Measurements from ENCODE around the gene GPRIN3.
"Not testable (repeated sequence)": the region's sequence is repeated elsewhere in the genome, so short reads cannot be mapped to it uniquely, and the experiment has no call there.

The GPRIN3 gene

GRCh38 chr4:89214308-89214707, 93.3 kb downstream of the GPRIN3 start:
- Histone ChIP-seq H4K20me1 (no peaks in the 10 kb centered on the region), H3K9ac (no peak overlapping the region), H3K4me1 (no peaks in the 10 kb centered on the region), H3K4me2 (no peak overlapping the region), H3K27ac (no peak overlapping the region), H3K27me3 (no peaks in the 10 kb centered on the region), H3K36me3 (no peaks in the 10 kb centered on the region), H3K4me3 (no peak overlapping the region), H3K9me3 (no peaks in the 10 kb centered on the region)
- TF ChIP-seq Cebpa-rat (IDR thresholded peaks at IDR 0.05): no peak

GRCh38 chr4:89213382-89213701, 94.3 kb downstream of the GPRIN3 start:
- H3K9me3 ChIP-seq: no peaks in the 10 kb centered on the region
- TF ChIP-seq Cebpa-rat (IDR thresholded peaks at IDR 0.05): no peak
- H3K4me1 ChIP-seq: no peaks in the 10 kb centered on the region
- H3K4me2 ChIP-seq: no peak overlapping the region
- no peak overlapping the region for H3K9ac ChIP-seq
- H4K20me1 ChIP-seq: no peaks in the 10 kb centered on the region
- no peaks in the 10 kb centered on the region for H3K36me3 ChIP-seq
- H3K27ac ChIP-seq: no peak overlapping the region
- no peak overlapping the region for H3K4me3 ChIP-seq
- no peaks in the 10 kb centered on the region for H3K27me3 ChIP-seq

- no peaks in the 10 kb centered on the region for H3K4me1 ChIP-seq
- no peak overlapping the region for H3K27ac ChIP-seq
- H3K4me3 ChIP-seq: no peak overlapping the region
- no peak overlapping the region for H3K4me2 ChIP-seq
- TF ChIP-seq Cebpa-rat (IDR thresholded peaks at IDR 0.05): no peak
- H3K27me3 ChIP-seq: no peaks in the 10 kb centered on the region
- H3K9me3 ChIP-seq: no peaks in the 10 kb centered on the region
- no peak overlapping the region for H3K9ac ChIP-seq
- H3K36me3 ChIP-seq: no peaks in the 10 kb centered on the region
- no peaks in the 10 kb centered on the region for H4K20me1 ChIP-seq
Measured at GRCh38 chr4:89212666-89213381, 94.8 kb downstream of the GPRIN3 start.

DNA sequence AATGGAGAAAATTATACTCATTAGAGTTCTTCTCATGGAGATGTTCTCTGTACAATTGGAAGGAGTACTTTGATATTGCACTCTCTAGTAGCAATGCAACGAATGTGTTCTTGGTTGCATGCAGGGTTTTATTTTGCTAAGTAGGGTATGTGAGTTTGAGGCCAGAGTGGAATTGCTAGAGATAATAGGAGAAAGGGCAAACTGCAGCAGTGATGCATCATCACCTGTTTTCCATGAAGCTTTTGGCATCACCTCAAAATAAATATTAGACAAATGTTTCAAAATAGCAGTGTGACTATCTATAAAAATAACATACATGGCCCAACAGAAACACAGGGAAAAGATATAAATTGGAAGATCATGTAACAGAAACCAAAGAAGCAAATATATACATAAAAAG, 103.0 kb downstream of the GPRIN3 start:
- no peak overlapping the region for H3K4me2 ChIP-seq
- no peak overlapping the region for H3K9ac ChIP-seq
- no peak overlapping the region for H3K27ac ChIP-seq
- H3K4me1 ChIP-seq: no peaks in the 10 kb centered on the region
- H3K4me3 ChIP-seq: no peak overlapping the region
- H3K9me3 ChIP-seq: no peaks in the 10 kb centered on the region
- no peak for TF ChIP-seq Cebpa-rat (IDR thresholded peaks at IDR 0.05)
- no peaks in the 10 kb centered on the region for H4K20me1 ChIP-seq
- no peaks in the 10 kb centered on the region for H3K36me3 ChIP-seq
- no peaks in the 10 kb centered on the region for H3K27me3 ChIP-seq

- Histone ChIP-seq H3K27ac (no peak overlapping the region), H3K4me1 (no peaks in the 10 kb centered on the region), H4K20me1 (no peaks in the 10 kb centered on the region), H3K9me3 (no peaks in the 10 kb centered on the region), H3K4me2 (no peak overlapping the region), H3K9ac (no peak overlapping the region), H3K27me3 (no peaks in the 10 kb centered on the region), H3K4me3 (no peak overlapping the region), H3K36me3 (no peaks in the 10 kb centered on the region)
- TF ChIP-seq Cebpa-rat (IDR thresholded peaks at IDR 0.05): no peak
Measured at GRCh38 chr4:89203902-89204301, 103.7 kb downstream of the GPRIN3 start.

- not testable (repeated sequence) for H3K9ac ChIP-seq, H3K27me3 ChIP-seq, H3K36me3 ChIP-seq, H3K4me3 ChIP-seq, H4K20me1 ChIP-seq, H3K9me3 ChIP-seq, H3K4me2 ChIP-seq, H3K27ac ChIP-seq, H3K4me1 ChIP-seq
Measured at GRCh38 chr4:89199394-89199793, 108.2 kb downstream of the GPRIN3 start.

GRCh38 chr4:89197920-89198319, 109.7 kb downstream of the GPRIN3 start:
- no peak overlapping the region for H3K4me2 ChIP-seq
- TF ChIP-seq Cebpa-rat (IDR thresholded peaks at IDR 0.05): no peak
- no peaks in the 10 kb centered on the region for H4K20me1 ChIP-seq
- no peaks in the 10 kb centered on the region for H3K9me3 ChIP-seq
- H3K27me3 ChIP-seq: no peaks in the 10 kb centered on the region
- no peaks in the 10 kb centered on the region for H3K4me1 ChIP-seq
- no peak overlapping the region for H3K4me3 ChIP-seq
- no peak overlapping the region for H3K9ac ChIP-seq
- H3K36me3 ChIP-seq: no peaks in the 10 kb centered on the region
- no peak overlapping the region for H3K27ac ChIP-seq

GRCh38 chr4:89196745-89197144, 110.9 kb downstream of the GPRIN3 start:
- no peaks in the 10 kb centered on the region for H3K36me3 ChIP-seq
- no peak overlapping the region for H3K4me2 ChIP-seq
- no peak for TF ChIP-seq Cebpa-rat (IDR thresholded peaks at IDR 0.05)
- no peaks in the 10 kb centered on the region for H4K20me1 ChIP-seq
- no peaks in the 10 kb centered on the region for H3K27me3 ChIP-seq
- no peak overlapping the region for H3K27ac ChIP-seq
- no peak overlapping the region for H3K9ac ChIP-seq
- H3K4me3 ChIP-seq: no peak overlapping the region
- H3K4me1 ChIP-seq: no peaks in the 10 kb centered on the region
- H3K9me3 ChIP-seq: no peaks in the 10 kb centered on the region

DNA sequence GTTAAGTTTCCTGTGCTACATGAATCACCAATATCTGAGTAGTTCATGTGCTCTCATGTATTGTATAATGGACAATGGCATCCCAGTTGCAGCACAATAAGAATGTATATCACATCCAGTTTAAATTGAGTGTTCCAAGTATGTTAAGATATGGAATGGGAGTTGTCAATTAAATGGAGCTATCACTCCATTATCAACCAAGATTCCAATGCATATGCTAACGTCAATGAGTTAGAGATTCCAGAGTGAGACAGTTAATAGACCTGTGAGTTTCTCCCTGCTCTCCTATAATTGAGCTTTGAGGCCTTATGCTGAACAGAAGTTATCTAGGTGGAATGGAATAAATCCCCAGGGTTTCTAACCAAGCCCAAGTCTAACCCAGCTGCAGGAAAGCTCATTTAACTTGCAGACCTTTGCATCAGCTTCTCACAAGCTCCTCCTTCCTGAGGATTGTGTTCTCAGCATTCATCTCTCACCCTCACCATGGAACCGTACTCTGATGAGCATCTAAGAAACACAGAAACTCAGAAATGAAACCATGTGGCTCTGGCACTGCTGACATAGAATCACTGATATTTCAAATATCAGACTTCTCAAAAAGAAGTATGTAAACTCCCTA, 111.4 kb downstream of the GPRIN3 start:
- Histone ChIP-seq H3K4me1 (no peaks in the 10 kb centered on the region), H3K36me3 (no peaks in the 10 kb centered on the region), H3K27me3 (no peaks in the 10 kb centered on the region), H3K4me3 (no peak overlapping the region), H3K9me3 (no peaks in the 10 kb centered on the region), H3K9ac (no peak overlapping the region), H4K20me1 (no peaks in the 10 kb centered on the region), H3K27ac (no peak overlapping the region), H3K4me2 (no peak overlapping the region)
- TF ChIP-seq Cebpa-rat (IDR thresholded peaks at IDR 0.05): no peak

DNA sequence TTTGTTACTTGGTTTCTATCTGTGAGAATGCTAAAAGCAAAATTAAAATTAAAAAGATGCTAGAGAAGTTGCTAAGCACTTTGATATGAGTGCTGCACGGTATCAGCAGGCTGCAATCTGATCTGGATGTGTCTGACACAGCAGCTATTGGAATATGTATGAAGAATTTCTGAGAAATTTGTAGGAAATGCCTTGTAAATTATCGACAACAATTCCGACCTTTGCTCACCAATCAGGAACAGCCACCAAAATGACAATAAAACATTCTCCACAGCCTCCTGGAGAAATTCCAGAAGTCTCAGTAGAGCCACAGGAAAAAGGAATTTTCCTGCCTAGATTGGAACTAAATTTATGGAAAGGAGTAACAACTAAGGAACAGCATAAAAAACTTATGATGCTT, 113.8 kb downstream of the GPRIN3 start:
- no peaks in the 10 kb centered on the region for H3K36me3 ChIP-seq
- no peak for TF ChIP-seq Cebpa-rat (IDR thresholded peaks at IDR 0.05)
- no peaks in the 10 kb centered on the region for H4K20me1 ChIP-seq
- H3K4me1 ChIP-seq: no peaks in the 10 kb centered on the region
- H3K27me3 ChIP-seq: no peaks in the 10 kb centered on the region
- no peak overlapping the region for H3K27ac ChIP-seq
- no peak overlapping the region for H3K4me3 ChIP-seq
- no peak overlapping the region for H3K4me2 ChIP-seq
- H3K9me3 ChIP-seq: no peaks in the 10 kb centered on the region
- no peak overlapping the region for H3K9ac ChIP-seq

Measured in BLaER1 (cell line).